Measurements from ENCODE around the gene FGFRL1.
A peak's percentile ranks its signal among the peaks of the same experiment; 100 is the strongest.

Gene FGFRL1

GRCh38 chr4:1011022-1011665 lies at the start of gene FGFRL1:
FGFRL1 (plus strand) TSS chr4:1011626; CDS start chr4:1012486, 860 bp downstream.
- DNase-seq (ENCODE audit: low read depth in 2 of 2), result peak; percentile 90 to 92

GRCh38 chr4:962231-963208 lies 48.9 kb upstream of the FGFRL1 start:
- no peak for DNase-seq (ENCODE audit: low read depth in 2 of 2)

GRCh38 chr4:963276-964225 lies 47.9 kb upstream of the FGFRL1 start:
- no peak for DNase-seq (ENCODE audit: low read depth in 2 of 2)

- no peak for DNase-seq (ENCODE audit: low read depth in 2 of 2)
These were observed 46.9 kb upstream of the FGFRL1 start for GRCh38 chr4:964346-965025.

GRCh38 chr4:965048-965765 lies 46.2 kb upstream of the FGFRL1 start:
- DNase-seq (ENCODE audit: low read depth in 2 of 2), result no peak

GRCh38 chr4:965766-966134 lies 45.7 kb upstream of the FGFRL1 start:
- DNase-seq (ENCODE audit: low read depth in 2 of 2), result no peak

GRCh38 chr4:966266-967112 lies 44.9 kb upstream of the FGFRL1 start:
- no peak for DNase-seq (ENCODE audit: low read depth in 2 of 2)

GRCh38 chr4:967113-968104 lies 44.0 kb upstream of the FGFRL1 start:
- no peak for DNase-seq (ENCODE audit: low read depth in 2 of 2)

- no peak for DNase-seq (ENCODE audit: low read depth in 2 of 2)
These were observed 43.2 kb upstream of the FGFRL1 start for GRCh38 chr4:968221-968620.

- DNase-seq (ENCODE audit: low read depth in 2 of 2), result no peak
These were observed 42.6 kb upstream of the FGFRL1 start for GRCh38 chr4:968621-969394.

- DNase-seq (ENCODE audit: low read depth in 2 of 2), result peak in 1 of 2 donors; percentile 15
These were observed 41.2 kb upstream of the FGFRL1 start for GRCh38 chr4:970046-970745.

- no peak for DNase-seq (ENCODE audit: low read depth in 2 of 2)
These were observed 40.4 kb upstream of the FGFRL1 start for GRCh38 chr4:970854-971520.

- no peak for DNase-seq (ENCODE audit: low read depth in 2 of 2)
These were observed 39.5 kb upstream of the FGFRL1 start for GRCh38 chr4:971666-972500.

GRCh38 chr4:972651-973424 lies 38.6 kb upstream of the FGFRL1 start:
- DNase-seq (ENCODE audit: low read depth in 2 of 2), result peak; percentile 33 to 39
